GM04504 (cell line): Measurements from ENCODE around the gene TRABD2B.

Experiments used
- DNase-seq: peaks from one replicate; pipeline ENCODE4 v3.0.0-alpha.2; 2012; ENCODE audit warnings: low read depth

The TRABD2B gene

GRCh38 chr1:47756006-47756405, 241.2 kb downstream of the TRABD2B start:
- DNase-seq: no peak

- DNase-seq: no peak
Observed at GRCh38 chr1:47755101-47755990, 241.8 kb downstream of the TRABD2B start.

- DNase-seq: no peak
Observed at GRCh38 chr1:47754221-47754620, 243.0 kb downstream of the TRABD2B start.

- DNase-seq: no peak
Observed at GRCh38 chr1:47753808-47754207, 243.4 kb downstream of the TRABD2B start.

- no peak for DNase-seq
Observed at GRCh38 chr1:47752559-47752958, 244.6 kb downstream of the TRABD2B start.

- no peak for DNase-seq
Observed at GRCh38 chr1:47751996-47752451, 245.2 kb downstream of the TRABD2B start.

GRCh38 chr1:47751193-47751592, 246.0 kb downstream of the TRABD2B start:
- DNase-seq: no peak

- DNase-seq: no peak
Observed at GRCh38 chr1:47745715-47746609, 251.2 kb downstream of the TRABD2B start.

- no peak for DNase-seq
Observed at GRCh38 chr1:47742890-47743760, 254.1 kb downstream of the TRABD2B start.

GRCh38 chr1:47738560-47739182, 258.5 kb downstream of the TRABD2B start:
- peak; percentile 12 for DNase-seq

- no peak for DNase-seq
Observed at GRCh38 chr1:47732489-47732888, 264.7 kb downstream of the TRABD2B start.

- no peak for DNase-seq
Observed at GRCh38 chr1:47731730-47732129, 265.5 kb downstream of the TRABD2B start.

- no peak for DNase-seq
Observed at GRCh38 chr1:47729685-47730084, 267.5 kb downstream of the TRABD2B start.

- no peak for DNase-seq
Observed at GRCh38 chr1:47727697-47728085, 269.5 kb downstream of the TRABD2B start.

GRCh38 chr1:47727051-47727696, 270.0 kb downstream of the TRABD2B start:
- DNase-seq: no peak

GRCh38 chr1:47725992-47726855, 271.0 kb downstream of the TRABD2B start:
- DNase-seq: peak; percentile 29

GRCh38 chr1:47725511-47725991, 271.6 kb downstream of the TRABD2B start:
- DNase-seq: no peak

- no peak for DNase-seq
Observed at GRCh38 chr1:47725000-47725473, 272.1 kb downstream of the TRABD2B start.

- no peak for DNase-seq
Observed at GRCh38 chr1:47724432-47724999, 272.7 kb downstream of the TRABD2B start.
